Thyroid gland (tissue), 4 donors: Measurements from ENCODE around the gene DNAH12. TPM values are rescaled to one million over a fixed set of nuclear protein-coding genes. Genes with fewer than 3 reads are reported as not detected.
"Not testable (repeated sequence)": the region's sequence is repeated elsewhere in the genome, so short reads cannot be mapped to it uniquely, and the experiment has no call there.

ENCODE experiments used
- DNase-seq, 2 donors: peaks; one replicate each; pipeline ENCODE4 v3.0.0-alpha.2; 2019
- H3K27ac ChIP-seq, 3 donors: fragments of 200-600 bp; sonication (generic); 1 replicate in 2 of 3; 2 replicates in 1 of 3; pipeline ENCODE4 v1.5.1; 2016 to 2019; ENCODE audit warnings: mild to moderate bottlenecking in 1 of 3, moderate library complexity in 1 of 3
- H3K27me3 ChIP-seq: fragments of 200-600 bp; sonication (generic); one replicate; pipeline ENCODE4 v1.5.1; 2019
- H3K36me3 ChIP-seq, 2 donors: fragments of 200-600 bp; sonication (generic); one replicate each; pipeline ENCODE4 v1.5.1; 2016 to 2019
- H3K4me1 ChIP-seq, 2 donors: fragments of 200-600 bp; sonication (generic); one replicate each; pipeline ENCODE4 v1.5.1; 2017 to 2019
- H3K4me3 ChIP-seq, 3 donors: fragments of 200-600 bp; sonication (generic); replicated peaks in 1 of 3; 1 replicate in 2 of 3; 2 replicates in 1 of 3; pipeline ENCODE4 v1.5.1; 2016; ENCODE audit warnings: mild to moderate bottlenecking in 1 of 3
- H3K9me3 ChIP-seq: fragments of 200-600 bp; sonication (generic); one replicate; pipeline ENCODE4 v1.5.1; 2017
- CTCF ChIP-seq, 6 experiments: fragments of 200-600 bp in 3 of 6; fragments of 450-650 bp in 3 of 6; sonication (generic) in 3 of 6; IDR thresholded peaks; one replicate each; pipeline ENCODE4 v1.5.1; 2016 to 2019; ENCODE audit warnings: antibody characterized with exemption in 6 of 6, mild to moderate bottlenecking in 2 of 6, inconsistent platforms in 1 of 6, moderate library complexity in 1 of 6
- POLR2A ChIP-seq, 2 donors: fragments of 450-650 bp; IDR thresholded peaks; one replicate each; pipeline ENCODE4 v1.6.1; 2017; ENCODE audit warnings: antibody characterized with exemption in 2 of 2, mild to moderate bottlenecking in 2 of 2, moderate library complexity in 1 of 2
- WGBS, 2 donors: methylation state at CpG; one replicate each; pipeline ENCODE4 v1.1.5; 2017; 5-methylcytosine and 5-hydroxymethylcytosine counted together
- intact Hi-C: fragments of 100-400 bp; cut with DNase I; formaldehyde crosslinking; loops from one replicate; pipeline ENCODE4 v1.15.1; 2023
- total RNA-seq, 4 donors: library from RNA; depleted of rRNA; stranded (reverse); fragments of >200 nt; gene quantifications; one replicate each; pipeline ENCODE4 v1.2.3, GENCODE V29; 2016

Gene DNAH12
- total RNA-seq, 4 donors from 2014 or later = 0.04 to 0.98 (median 0.19) TPM

- TF ChIP-seq CTCF (IDR thresholded peaks at IDR 0.05) (no peak), POLR2A (IDR thresholded peaks at IDR 0.05) (no peak)
- 95% methylated on average over 3 of the region's 3 CpGs for WGBS, 2 donors
- H3K4me1 ChIP-seq = no peaks in the 10 kb centered on the region
- no peak overlapping the region for H3K27ac ChIP-seq
- H3K36me3 ChIP-seq = no peaks in the 10 kb centered on the region
- no peak for DNase-seq
- no peak overlapping the region for H3K4me3 ChIP-seq
- no peaks in the 10 kb centered on the region for H3K27me3 ChIP-seq
- intact Hi-C loops = no loop called here
- no peaks in the 10 kb centered on the region for H3K9me3 ChIP-seq
Measured at GRCh38 chr3:57314204-57314603, 229.9 kb downstream of the DNAH12 start.

- intact Hi-C loops = no loop called here
- no peaks in the 10 kb centered on the region for H3K4me1 ChIP-seq
- TF ChIP-seq POLR2A (IDR thresholded peaks at IDR 0.05) (no peak), CTCF (IDR thresholded peaks at IDR 0.05) (no peak)
- H3K36me3 ChIP-seq = no peaks in the 10 kb centered on the region
- DNase-seq = no peak
- H3K9me3 ChIP-seq = no peaks in the 10 kb centered on the region
- WGBS, 2 donors = 54 to 57% methylated on average over 3 of the region's 3 CpGs
- H3K27me3 ChIP-seq = no peaks in the 10 kb centered on the region
- no peak overlapping the region for H3K4me3 ChIP-seq
- no peak overlapping the region for H3K27ac ChIP-seq
Measured at GRCh38 chr3:57309769-57310360, 234.3 kb downstream of the DNAH12 start.

GRCh38 chr3:57303520-57303919, 240.6 kb downstream of the DNAH12 start:
- not testable (repeated sequence) for H3K4me3 ChIP-seq
- WGBS, 2 donors = 92 to 99% methylated on average over 7 of the region's 7 CpGs

GRCh38 chr3:57298041-57298440, 246.1 kb downstream of the DNAH12 start:
- intact Hi-C loops = no loop called here

More at GRCh38 chr3:57303520-57303919, 240.6 kb downstream of the DNAH12 start:
- H3K36me3 ChIP-seq, DNase-seq, intact Hi-C loops, H3K27me3 ChIP-seq, H3K27ac ChIP-seq, H3K4me1 ChIP-seq, H3K9me3 ChIP-seq: not testable (repeated sequence)

GRCh38 chr3:57292897-57293526, 251.1 kb downstream of the DNAH12 start:
- Histone ChIP-seq H3K9me3 (no peaks in the 10 kb centered on the region), H3K27ac (no peak overlapping the region), H3K4me1 (no peaks in the 10 kb centered on the region), H3K36me3 (no peaks in the 10 kb centered on the region), H3K4me3 (no peak overlapping the region), H3K27me3 (no peaks in the 10 kb centered on the region)
- TF ChIP-seq POLR2A (IDR thresholded peaks at IDR 0.05) = no peak
- TF ChIP-seq CTCF (IDR thresholded peaks at IDR 0.05) = no peak
- no peak for DNase-seq
- 92 to 93% methylated on average over 4 of the region's 4 CpGs for WGBS, 2 donors
- intact Hi-C loops = no loop called here

More at GRCh38 chr3:57298041-57298440, 246.1 kb downstream of the DNAH12 start:
- Histone ChIP-seq H3K27me3 (no peaks in the 10 kb centered on the region), H3K27ac (no peak overlapping the region), H3K4me3 (no peak overlapping the region), H3K9me3 (no peaks in the 10 kb centered on the region), H3K4me1 (no peaks in the 10 kb centered on the region), H3K36me3 (no peaks in the 10 kb centered on the region)
- no peak for DNase-seq
- 94 to 100% methylated on average over 1 of the region's 1 CpG for WGBS, 2 donors
- TF ChIP-seq POLR2A (IDR thresholded peaks at IDR 0.05) (no peak), CTCF (IDR thresholded peaks at IDR 0.05) (no peak)
